Neural progenitor cell (in vitro differentiated cells): ENCODE measurements around the gene CHRM5.

Experiments
- CTCF ChIP-seq: fragments of 200-600 bp; sonication (generic); IDR thresholded peaks from 2 replicates; pipeline ENCODE4 v1.5.1; 2017; ENCODE audit warnings: antibody characterized with exemption, mild to moderate bottlenecking
- EZH2 ChIP-seq: fragments of 200-600 bp; sonication (generic); IDR thresholded peaks from 2 replicates; pipeline ENCODE4 v1.6.1; 2017; ENCODE audit warnings: antibody characterized with exemption, mild to moderate bottlenecking, moderate library complexity

GRCh38 chr15:33980159-33980558 lies 11.9 kb downstream of the CHRM5 start:
- no peak for TF ChIP-seq CTCF
- no peak for TF ChIP-seq EZH2
